GM12874 (cell line): Measurements from ENCODE around the gene SASH3.

Experiments used
- TF ChIP-seq, protein P1 (sequence below): IDR thresholded peaks from 2 replicates; pipeline ENCODE4 v1.5.1; 2011; ENCODE audit warnings: low read depth, mild to moderate bottlenecking, control low read depth, low read length, moderate library complexity; ENCODE audit not compliant: insufficient read depth

SASH3 gene

DNA sequence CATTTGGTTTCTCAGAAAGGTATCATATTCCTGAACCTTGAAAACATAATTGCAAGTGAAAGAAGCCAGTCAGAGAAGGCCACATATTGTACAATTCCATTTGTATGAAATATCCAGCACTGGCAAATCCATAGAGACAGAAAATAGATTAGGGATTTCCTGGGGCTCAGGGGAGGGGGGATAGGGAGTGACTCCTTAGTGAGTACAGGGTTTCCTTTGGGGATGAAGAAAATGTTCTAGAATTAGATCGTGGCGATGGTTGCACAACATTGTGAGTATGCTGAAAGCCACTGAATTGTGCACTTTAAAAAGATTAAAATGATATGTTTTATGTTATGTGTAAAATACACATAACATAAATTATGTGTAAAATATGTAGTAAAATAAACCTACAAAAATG is 30.7 kb upstream of the SASH3 start:
- TF ChIP-seq, protein P1, sequence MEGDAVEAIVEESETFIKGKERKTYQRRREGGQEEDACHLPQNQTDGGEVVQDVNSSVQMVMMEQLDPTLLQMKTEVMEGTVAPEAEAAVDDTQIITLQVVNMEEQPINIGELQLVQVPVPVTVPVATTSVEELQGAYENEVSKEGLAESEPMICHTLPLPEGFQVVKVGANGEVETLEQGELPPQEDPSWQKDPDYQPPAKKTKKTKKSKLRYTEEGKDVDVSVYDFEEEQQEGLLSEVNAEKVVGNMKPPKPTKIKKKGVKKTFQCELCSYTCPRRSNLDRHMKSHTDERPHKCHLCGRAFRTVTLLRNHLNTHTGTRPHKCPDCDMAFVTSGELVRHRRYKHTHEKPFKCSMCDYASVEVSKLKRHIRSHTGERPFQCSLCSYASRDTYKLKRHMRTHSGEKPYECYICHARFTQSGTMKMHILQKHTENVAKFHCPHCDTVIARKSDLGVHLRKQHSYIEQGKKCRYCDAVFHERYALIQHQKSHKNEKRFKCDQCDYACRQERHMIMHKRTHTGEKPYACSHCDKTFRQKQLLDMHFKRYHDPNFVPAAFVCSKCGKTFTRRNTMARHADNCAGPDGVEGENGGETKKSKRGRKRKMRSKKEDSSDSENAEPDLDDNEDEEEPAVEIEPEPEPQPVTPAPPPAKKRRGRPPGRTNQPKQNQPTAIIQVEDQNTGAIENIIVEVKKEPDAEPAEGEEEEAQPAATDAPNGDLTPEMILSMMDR: no peak

DNA sequence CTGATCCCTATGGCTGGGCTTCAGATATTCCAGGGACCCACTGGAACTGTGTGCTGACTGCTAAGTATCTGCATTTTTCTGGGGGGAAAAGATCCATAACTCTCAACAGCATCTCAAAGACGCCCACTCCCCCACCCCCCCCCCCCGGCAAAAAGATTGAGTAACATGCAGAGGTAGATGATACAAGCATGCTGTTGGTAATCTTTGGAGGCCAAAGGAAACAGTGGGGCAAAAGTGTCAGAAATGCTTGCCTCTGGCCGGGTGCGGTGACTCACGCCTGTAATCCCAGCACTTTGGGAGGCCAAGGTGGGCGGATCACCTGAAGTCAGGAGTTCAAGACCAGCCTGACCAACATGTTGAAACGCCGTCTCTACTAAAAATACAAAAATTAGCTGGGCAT is 28.8 kb upstream of the SASH3 start:
- TF ChIP-seq, protein P1: no peak

DNA sequence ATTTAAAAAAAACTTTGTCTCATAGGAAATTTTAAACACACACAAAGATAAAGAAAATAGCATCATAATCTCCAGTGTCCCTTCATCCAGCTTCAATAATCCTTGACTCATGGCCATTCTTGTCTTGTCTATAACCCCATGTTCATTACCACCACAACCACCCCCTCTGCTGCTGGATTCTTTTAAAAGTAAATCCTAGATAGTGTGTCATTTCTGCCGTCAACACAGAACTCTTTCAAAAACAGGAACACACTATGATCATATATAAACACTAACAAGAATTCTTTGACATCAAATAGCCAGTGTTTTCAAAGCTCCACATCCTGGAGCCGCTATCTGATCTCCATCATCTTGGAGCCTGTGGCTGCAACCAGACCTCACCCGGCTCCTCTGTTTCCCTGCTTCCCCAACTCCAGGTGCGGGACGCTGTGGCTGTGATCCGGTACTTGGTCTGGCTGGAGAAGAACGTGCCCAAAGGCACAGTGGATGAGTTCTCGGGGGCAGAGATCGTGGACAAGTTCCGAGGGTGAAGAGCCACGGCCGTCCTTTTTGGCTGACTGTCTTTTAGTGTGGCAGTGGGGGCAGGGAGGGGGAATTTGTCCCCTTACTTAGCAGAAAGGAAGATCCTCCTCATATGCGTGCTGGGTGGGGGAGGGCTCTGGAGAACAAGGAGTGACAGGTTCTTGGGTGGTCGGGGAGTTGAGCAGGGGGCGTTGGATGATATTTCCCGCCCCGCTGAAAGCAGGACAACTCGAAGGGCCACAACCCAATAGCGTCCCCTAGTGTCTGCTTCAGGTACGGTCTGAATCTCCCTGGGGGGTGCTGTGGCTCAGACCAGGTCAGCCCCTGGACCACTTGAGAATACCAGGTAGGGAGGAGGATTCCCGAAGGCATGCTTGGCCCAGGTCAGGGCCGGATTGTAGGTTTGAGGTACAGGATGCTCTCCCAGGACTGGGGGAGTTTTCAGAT is 25.4 kb upstream of the SASH3 start:
- TF ChIP-seq, protein P1: peak; percentile 69

DNA sequence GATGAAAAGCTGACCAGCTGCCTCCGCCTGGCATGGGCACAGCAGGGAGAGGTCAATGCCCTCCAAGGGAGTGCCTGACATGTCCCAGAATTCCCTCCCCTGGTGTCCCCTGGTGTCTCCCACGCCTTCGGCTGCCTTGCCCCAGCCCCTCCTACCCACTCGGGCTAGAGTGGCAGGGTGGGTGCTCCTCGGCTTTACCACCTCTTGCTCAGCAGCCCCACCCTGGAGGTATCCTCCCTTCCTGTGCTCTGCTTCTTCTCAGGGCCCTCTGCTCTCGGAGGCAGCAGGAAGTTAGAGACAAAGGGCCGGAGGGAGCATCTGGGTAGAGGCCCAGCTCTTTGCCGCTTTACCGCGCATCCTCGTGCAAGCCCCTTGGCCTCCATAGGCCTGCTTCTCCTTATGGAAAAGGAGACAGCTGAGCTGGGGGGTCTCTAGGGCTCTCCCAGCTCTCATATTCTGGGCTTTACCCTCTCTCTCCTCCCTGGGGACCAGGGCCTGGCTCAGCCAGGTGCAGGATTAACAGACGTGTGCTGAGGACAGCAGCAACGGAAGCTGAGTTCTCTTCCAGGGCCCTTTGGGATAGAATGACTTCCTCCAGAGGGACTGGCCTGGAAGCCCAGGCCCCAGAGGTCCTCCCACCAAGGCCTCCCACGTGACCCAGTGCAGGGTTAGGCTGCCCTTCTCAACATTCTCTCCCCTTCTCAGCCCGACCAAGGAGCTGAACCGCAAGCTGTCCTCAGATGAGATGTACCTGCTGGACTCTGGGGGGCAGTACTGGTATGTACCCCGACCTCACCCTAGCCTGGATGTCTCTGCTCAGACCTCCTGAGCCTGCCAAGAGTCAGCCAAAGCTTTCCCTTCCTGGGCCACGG is 23.7 kb upstream of the SASH3 start:
- TF ChIP-seq, protein P1: peak; percentile 38; the same call in 1 of the 2 replicates

DNA sequence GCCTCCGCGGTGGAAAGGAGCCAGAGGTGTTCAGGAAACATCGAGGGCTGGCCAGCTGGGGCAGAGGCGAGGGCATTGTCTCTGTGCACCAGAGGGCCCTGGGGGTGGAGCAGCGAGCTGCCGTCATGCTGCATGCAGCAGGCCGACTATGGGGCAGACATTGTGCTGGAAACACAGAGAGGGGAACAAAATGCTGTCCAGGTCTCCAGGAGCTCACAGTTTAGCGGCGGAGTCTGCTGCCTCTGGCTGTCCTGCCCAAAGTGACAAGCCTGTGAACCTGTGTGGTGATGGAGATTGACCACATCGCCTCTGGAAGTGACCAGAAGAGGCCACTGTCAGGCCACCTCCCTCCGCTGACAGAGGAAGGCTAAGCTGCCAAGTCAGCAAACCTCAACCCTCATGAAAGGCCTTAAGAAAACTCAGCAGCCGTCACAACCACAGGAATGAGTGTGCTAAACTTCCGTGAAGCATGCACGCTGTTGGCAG is 20.1 kb upstream of the SASH3 start:
- TF ChIP-seq, protein P1: peak; percentile 9; the same call in 1 of the 2 replicates

DNA sequence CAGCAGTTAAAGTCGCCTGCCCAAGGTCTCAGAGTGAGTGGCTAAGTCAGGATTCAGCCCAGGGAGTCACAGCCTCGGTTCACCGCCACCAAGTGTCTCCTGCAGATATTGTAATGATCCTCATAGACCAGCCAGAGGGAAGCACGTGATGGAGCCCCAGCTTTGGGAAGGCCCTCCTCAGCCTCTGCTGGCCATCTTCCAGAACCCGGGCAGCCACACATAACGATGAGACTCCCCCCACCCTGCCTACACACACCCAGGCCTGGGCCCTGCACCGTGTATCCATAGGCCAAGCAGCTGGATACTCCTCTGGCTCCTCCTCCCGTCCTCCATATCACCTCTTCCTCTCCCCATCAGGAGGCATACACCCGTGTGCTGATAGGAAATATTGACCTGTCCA is 19.6 kb upstream of the SASH3 start:
- TF ChIP-seq, protein P1: no peak

DNA sequence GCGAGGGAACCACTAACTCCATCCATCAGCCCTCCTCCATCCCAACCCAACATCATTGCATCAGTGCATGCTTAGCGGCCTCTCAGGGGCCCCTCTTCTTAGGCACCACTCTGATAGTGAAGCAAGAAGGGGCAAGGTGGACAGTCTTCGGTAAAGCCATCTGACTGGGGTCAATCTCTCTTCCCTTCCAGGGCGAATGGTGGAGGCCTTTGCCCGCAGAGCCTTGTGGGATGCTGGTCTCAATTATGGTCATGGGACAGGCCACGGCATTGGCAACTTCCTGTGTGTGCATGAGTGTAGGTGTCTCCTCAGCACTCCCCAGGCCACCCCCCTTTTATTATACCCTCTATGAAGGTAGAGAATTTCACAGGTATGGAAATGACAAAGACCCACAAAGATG is 18.8 kb upstream of the SASH3 start:
- TF ChIP-seq, protein P1: no peak
